Measurements from ENCODE around the gene CPEB4. TPM values are rescaled to one million over a fixed set of nuclear protein-coding genes. Genes with fewer than 3 reads are reported as not detected.

Gene CPEB4
- total and polyA plus RNA-seq, 2 of the 8 experiments (the other 6 are each of a cell fraction or from before 2014, with no cell fraction given): 8.4 to 13.4 TPM

DNA sequence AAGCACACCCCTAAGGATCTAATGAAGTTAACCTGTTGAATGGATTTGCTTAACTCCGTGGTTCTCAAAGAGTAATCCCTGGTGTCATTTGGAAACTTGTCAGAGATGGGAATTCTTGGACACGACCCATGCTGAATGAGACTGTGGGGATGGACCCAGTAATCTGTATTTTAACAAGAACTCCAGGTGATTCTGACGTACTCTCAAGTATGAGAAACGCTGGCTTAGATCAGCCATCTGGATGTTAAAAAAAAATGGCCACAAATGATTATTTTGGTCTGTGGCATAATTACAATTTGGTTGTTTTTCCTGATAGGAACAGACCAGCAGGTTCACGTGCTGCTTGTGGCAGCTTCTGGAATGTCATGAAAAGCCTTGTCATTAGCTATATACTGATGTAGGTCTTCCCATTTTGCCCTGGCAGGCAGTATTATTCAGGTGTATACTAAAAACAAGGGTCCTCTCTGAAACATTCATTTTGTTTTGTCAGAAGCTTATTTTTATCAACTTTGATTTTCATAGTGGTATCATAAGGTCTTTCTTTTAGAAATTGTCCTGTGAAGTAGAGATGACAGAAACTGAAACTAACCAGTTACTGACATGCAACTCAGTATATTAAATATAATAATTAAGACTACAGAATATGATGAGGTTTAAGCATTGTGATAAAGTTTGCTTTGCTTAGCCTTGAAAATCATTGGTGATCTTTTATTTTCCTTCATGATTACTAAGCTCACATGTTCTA lies 15.4 kb downstream of the CPEB4 start (continued):
- TF ChIP-seq SAP30 (IDR thresholded peaks at IDR 0.05; ENCODE audit: insufficient read depth, insufficient replicate concordance, low read length): no peak
- no peak for TF ChIP-seq CEBPB (IDR thresholded peaks at IDR 0.05; ENCODE audit: low read depth, low read length)
- no peak for TF ChIP-seq SUZ12 (IDR thresholded peaks at IDR 0.05; ENCODE audit: low read length)

Measured in H1 (cell line).